Measurements from ENCODE around the gene PCMT1.

DNA sequence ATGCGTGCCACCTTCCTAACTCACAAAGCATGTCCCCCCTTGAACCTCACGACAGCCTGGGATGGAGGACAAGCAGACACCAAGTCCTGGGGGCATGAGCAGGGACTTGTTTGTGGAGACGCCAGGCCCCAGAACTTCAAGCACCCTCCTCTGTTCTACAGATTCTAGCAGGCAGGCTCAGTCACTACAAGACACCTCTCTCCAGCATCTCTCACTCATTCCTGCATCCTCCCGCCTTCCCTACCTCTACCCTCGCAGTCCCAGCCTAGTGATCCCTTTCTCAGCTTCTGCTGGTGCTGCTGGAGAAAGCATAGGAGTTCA is 110.9 kb downstream of the PCMT1 start:
- TF ChIP-seq BRCA1 (IDR thresholded peaks at IDR 0.05; ENCODE audit: low read depth, low read length) (no peak), NFIC (IDR thresholded peaks at IDR 0.05; ENCODE audit: low read depth, low read length) (no peak)
